GM19035 (cell line): Measurements from ENCODE around the gene PCDHGA2.
"Not testable (repeated sequence)": the region's sequence is repeated elsewhere in the genome, so short reads cannot be mapped to it uniquely, and the experiment has no call there.

Experiments
- ATAC-seq: cut with Tn5 transposase; IDR thresholded peaks from one replicate; pipeline ENCODE4 v1.9.1; 2021; ENCODE audit not compliant: unreplicated experiment

The PCDHGA2 gene

GRCh38 chr5:141346017-141346416 lies 7.5 kb downstream of the PCDHGA2 start:
- ATAC-seq: not testable (repeated sequence)

- peak; percentile 92 for ATAC-seq
These were observed 11.5 kb downstream of the PCDHGA2 start, which contains the start of gene PCDHGB1 for GRCh38 chr5:141349917-141350619. Gene PCDHGB1, plus strand, starts transcription at chr5:141350099. Its CDS starts 162 bp downstream, at chr5:141350261.

- no peak for ATAC-seq
These were observed 13.0 kb downstream of the PCDHGA2 start for GRCh38 chr5:141351591-141351990.

- ATAC-seq: no peak
These were observed 16.4 kb downstream of the PCDHGA2 start, which contains the start of gene PCDHGA4 for GRCh38 chr5:141354900-141355469. Gene PCDHGA4, plus strand, starts transcription at chr5:141355021. Its CDS starts 87 bp downstream, at chr5:141355108.

DNA sequence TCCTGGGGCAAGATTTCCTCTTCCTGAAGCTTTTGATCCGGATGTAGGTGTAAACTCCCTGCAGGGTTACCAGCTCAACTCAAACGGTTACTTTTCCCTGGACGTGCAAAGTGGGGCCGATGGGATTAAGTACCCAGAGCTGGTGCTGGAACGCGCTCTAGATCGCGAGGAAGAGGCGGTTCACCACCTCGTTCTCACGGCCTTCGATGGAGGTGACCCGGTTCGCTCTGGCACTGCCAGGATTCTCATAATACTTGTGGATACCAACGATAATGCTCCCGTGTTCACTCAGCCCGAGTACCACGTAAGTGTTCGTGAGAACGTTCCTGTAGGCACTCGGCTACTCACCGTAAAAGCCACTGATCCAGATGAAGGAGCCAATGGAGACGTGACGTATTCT lies 17.1 kb downstream of the PCDHGA2 start:
- ATAC-seq: no peak

GRCh38 chr5:141356133-141356532 lies 17.6 kb downstream of the PCDHGA2 start:
- no peak for ATAC-seq

DNA sequence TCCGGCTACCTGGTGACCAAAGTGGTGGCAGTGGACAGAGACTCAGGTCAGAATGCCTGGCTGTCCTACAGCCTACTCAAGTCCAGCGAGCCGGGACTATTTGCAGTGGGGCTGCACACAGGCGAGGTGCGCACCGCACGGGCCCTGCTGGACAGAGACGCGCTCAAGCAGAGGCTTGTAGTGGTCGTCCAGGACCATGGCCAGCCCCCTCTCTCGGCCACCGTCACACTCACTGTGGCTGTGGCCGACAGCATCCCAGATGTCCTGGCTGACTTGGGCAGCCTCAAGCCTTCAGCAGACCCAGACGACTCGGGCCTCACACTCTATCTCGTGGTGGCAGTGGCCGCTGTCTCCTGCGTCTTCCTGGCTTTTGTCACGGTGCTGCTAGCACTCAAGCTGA lies 18.4 kb downstream of the PCDHGA2 start:
- ATAC-seq: no peak

DNA sequence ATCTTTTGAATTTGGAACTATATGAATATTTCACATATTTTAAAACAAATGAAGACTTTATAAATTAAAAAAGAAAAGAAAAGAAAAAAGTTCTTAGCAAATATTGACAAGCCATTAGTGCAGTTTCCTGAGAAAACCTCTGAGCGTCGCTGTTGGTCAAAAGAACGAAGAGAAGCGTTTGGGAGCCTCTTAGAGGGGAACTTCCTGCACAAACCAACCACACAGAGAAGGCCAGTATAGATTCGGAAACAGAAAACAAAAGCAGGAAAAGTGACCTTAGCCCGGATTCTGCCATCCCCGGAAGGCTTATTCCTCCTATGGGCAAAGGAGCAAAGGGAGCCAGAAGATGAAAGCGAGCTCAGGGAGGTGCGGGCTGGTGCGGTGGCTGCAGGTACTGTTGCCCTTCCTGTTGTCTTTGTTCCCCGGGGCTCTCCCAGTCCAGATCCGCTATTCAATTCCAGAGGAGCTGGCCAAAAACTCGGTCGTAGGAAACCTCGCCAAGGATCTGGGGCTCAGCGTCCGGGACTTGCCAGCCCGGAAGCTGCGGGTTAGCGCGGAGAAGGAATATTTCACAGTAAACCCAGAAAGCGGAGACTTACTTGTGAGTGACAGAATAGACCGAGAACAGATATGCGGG lies 21.3 kb downstream of the PCDHGA2 start, which contains the start of gene PCDHGB2:
TSS of gene PCDHGB2 (plus strand) at position 205 of the 637 bp plus-strand sequence. CDS start at position 347, 142 bp downstream.
- ATAC-seq: peak; percentile 63

DNA sequence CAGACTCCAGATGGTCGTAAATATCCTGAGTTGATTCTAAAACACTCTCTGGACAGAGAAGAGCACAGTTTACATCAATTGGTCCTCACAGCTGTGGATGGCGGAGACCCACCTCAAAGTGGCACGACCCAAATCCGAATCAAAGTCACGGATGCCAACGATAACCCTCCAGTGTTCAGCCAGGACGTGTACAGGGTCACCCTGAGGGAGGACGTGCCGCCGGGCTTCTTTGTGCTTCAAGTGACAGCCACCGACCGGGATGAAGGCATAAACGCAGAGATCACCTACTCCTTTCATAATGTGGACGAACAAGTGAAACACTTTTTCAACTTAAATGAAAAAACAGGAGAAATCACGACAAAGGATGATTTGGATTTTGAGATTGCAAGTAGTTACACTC lies 22.1 kb downstream of the PCDHGA2 start:
- ATAC-seq: no peak

GRCh38 chr5:141362719-141363118 lies 24.2 kb downstream of the PCDHGA2 start:
- no peak for ATAC-seq

DNA sequence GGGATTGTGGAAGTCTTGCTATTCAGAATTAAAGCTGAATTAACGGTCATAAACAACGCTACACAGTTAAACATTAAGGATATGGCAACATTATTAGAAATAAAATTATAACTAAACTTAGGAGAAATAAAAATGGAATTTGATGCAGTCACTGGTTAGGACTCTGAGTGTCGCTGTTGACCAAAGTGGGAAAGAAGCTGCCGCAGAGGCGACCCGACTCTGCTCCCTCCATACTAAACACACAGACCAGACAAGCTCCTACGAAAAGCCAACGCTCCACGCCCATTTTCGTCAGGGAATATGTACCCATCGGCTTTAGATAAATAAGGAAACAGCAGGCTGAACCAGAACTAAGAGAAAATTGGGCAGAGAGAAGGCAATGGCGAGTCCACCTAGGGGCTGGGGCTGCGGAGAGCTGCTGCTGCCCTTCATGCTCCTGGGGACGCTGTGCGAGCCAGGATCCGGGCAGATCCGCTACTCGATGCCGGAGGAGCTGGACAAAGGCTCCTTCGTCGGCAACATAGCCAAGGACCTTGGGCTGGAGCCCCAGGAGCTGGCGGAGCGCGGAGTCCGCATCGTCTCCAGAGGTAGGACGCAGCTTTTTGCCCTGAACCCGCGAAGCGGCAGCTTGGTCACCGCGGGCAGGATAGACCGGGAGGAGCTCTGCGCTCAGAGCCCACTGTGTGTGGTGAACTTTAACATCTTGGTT lies 25.5 kb downstream of the PCDHGA2 start, which contains the start of gene PCDHGA5:
TSS of gene PCDHGA5 (plus strand) at position 211 of the 709 bp plus-strand sequence. CDS start at position 380, 169 bp downstream.
- ATAC-seq: no peak

- no peak for ATAC-seq
These were observed 27.7 kb downstream of the PCDHGA2 start for GRCh38 chr5:141366016-141366896.

GRCh38 chr5:141369994-141370848 lies 31.7 kb downstream of the PCDHGA2 start, which contains the start of gene PCDHGB3:
Gene PCDHGB3, plus strand, starts transcription at chr5:141370242. Its CDS starts 153 bp downstream, at chr5:141370395.
- ATAC-seq: peak; percentile 95

GRCh38 chr5:141371572-141372475 lies 33.3 kb downstream of the PCDHGA2 start:
- no peak for ATAC-seq

- ATAC-seq: no peak
These were observed 35.2 kb downstream of the PCDHGA2 start, which contains the start of gene PCDHGA6 for GRCh38 chr5:141373673-141374317. Gene PCDHGA6, plus strand, starts transcription at chr5:141373891. Its CDS starts 193 bp downstream, at chr5:141374084.

DNA sequence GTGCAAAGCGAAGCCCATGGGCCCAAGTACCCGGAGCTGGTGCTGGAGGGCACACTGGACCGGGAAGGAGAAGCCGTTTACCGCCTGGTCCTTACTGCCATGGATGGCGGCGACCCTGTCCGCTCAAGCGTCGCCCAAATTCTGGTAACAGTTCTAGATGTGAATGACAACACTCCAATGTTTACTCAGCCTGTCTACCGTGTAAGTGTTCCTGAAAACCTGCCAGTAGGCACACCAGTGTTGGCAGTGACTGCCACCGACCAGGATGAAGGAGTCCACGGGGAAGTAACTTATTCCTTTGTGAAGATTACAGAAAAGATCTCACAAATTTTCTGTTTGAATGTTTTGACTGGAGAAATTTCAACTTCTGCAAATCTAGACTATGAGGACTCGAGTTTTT lies 36.1 kb downstream of the PCDHGA2 start:
- ATAC-seq: no peak

GRCh38 chr5:141375444-141376155 lies 37.0 kb downstream of the PCDHGA2 start:
- not testable (repeated sequence) for ATAC-seq
